Aorta (tissue), 5 donors: ENCODE results near the gene PDE4D. TPM values are rescaled to one million over a fixed set of nuclear protein-coding genes. Genes with fewer than 3 reads are reported as not detected.

Source experiments
- ATAC-seq: fragments of 200-7000 bp; cut with Tn5 transposase; one replicate; pipeline ENCODE4 v1.9.1; 2022; ENCODE audit warnings: moderate library complexity; ENCODE audit not compliant: low FRiP score
- DNase-seq, 2 donors: peaks; one replicate each; pipeline ENCODE4 v3.0.0-alpha.2; 2020
- H3K27ac ChIP-seq, 2 donors: one replicate each; pipeline ENCODE4 v1.5.1; 2013; ENCODE audit warnings: low read length in 2 of 2, mild to moderate bottlenecking in 2 of 2, moderate library complexity in 2 of 2, control low read depth in 1 of 2, inconsistent platforms in 1 of 2, low read depth in 1 of 2
- H3K27me3 ChIP-seq, 2 donors: one replicate each; pipeline ENCODE4 v1.6.1; 2013; ENCODE audit warnings: control low read depth in 1 of 2, low read length in 1 of 2, mild to moderate bottlenecking in 1 of 2, moderate library complexity in 1 of 2; ENCODE audit not compliant: insufficient read depth in 2 of 2, control insufficient read depth in 1 of 2
- H3K36me3 ChIP-seq, 2 donors: one replicate each; pipeline ENCODE4 v1.6.1; 2013; ENCODE audit warnings: control low read depth in 1 of 2, low read length in 1 of 2, mild to moderate bottlenecking in 1 of 2; ENCODE audit not compliant: insufficient read depth in 2 of 2, control insufficient read depth in 1 of 2
- H3K4me1 ChIP-seq, 2 donors: one replicate each; pipeline ENCODE4 v1.6.1; 2013; ENCODE audit warnings: low read length in 2 of 2, control low read depth in 1 of 2, mild to moderate bottlenecking in 1 of 2, moderate library complexity in 1 of 2; ENCODE audit not compliant: insufficient read depth in 2 of 2, control insufficient read depth in 1 of 2
- H3K4me3 ChIP-seq, 2 donors: one replicate each; pipeline ENCODE4 v1.5.1; 2013; ENCODE audit warnings: low read length in 2 of 2, control low read depth in 1 of 2, mild to moderate bottlenecking in 1 of 2
- H3K9me3 ChIP-seq: one replicate; pipeline ENCODE4 v1.6.1; 2013; ENCODE audit warnings: mild to moderate bottlenecking, low read length; ENCODE audit not compliant: control insufficient read depth
- whole genome bisulfite sequencing, 2 donors: extraction: QIAGEN DNeasy Blood & Tissue Kit; methylation state at CpG; one replicate each; pipeline ENCODE4 v1.1.7; 2013; 5-methylcytosine and 5-hydroxymethylcytosine counted together
- intact Hi-C, 2 donors: fragments of 100-400 bp; cut with DNase I; formaldehyde crosslinking; loops; one replicate each; pipeline versions ENCODE4 v1.14.2 to v1.15.0; 2022
- polyA plus RNA-seq, 2 donors: library from polyadenylated mRNA; stranded (reverse); fragments of 200-250 nt; gene quantifications; one replicate each; pipeline ENCODE4 v1.2.3, GENCODE V29; 2013
- total RNA-seq, 2 donors: library from RNA; stranded (reverse); fragmentation: NEBNext Ultra II Directional; extraction: Animal tissue kit (Norgen Biotek cat#: 25700); gene quantifications; one replicate each; pipeline ENCODE4 v1.2.1, GENCODE V29; 2021
- donor health status: healthy with polysubstance abuse.
- donor health status: Bipolar disorder and iron deficiency.
- donor health status: DM: no; HTN: no; CAD: no.
- donor health status: DM: no; HTN: no; CAD: no.
- donor health status: DM: yes; HTN: yes; CAD: no.

PDE4D gene
- total and polyA plus RNA-seq, 4 donors, result 2.4 to 112 (median 33.3) TPM

DNA sequence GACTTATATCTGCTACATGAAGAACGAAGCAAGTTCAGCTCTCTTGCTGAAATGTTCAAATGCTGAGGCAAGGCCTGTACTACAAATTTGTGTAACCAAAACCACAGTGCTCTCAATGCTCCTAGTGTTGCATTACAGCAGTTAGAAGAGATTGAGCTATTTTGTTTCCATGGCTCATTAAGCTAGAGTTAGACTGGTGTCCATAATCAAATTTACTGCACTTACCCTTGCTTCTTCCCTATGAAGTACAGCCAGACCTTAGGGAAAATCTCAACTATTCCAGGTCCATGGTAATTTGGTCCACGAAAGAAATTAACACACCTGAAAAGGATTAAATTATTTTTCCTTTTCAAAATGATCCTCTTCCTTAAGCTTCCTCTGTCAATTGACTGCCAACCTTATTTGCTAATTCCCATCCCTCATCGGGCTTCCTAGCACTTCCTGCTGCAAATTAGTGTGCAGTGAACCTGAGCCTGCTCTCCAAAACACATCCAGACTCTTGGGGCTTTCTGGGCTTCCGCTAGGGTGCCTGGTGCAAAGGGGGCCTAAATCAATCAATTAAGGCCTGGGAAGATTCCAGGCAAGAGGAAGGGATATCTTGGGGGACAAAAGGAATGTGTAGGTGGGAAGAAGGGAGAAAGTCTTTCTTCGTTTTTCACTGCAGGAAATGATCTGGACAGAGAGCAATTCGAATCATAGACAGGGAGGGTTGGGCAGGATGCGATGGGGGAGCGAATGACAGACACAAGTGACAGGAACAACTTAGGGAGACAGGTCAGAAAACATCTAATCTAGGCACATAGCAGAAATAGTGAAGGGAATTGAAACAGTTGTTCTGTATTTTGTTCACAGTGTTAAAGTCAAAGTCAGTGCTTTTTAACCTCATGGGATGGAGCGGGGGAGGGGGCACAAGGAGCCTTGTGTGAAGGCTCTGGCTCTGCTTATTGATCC, 768.2 kb downstream of the PDE4D start:
- WGBS, 2 donors, result 90% methylated on average over 9 of the region's 9 CpGs
- no peaks in the 10 kb centered on the region for H3K27me3 ChIP-seq
- intact Hi-C loops, result no loop called here
- ATAC-seq, result no peak
- H3K36me3 ChIP-seq, result no peaks in the 10 kb centered on the region
- no peaks in the 10 kb centered on the region for H3K4me1 ChIP-seq
- no peak for DNase-seq
- H3K27ac ChIP-seq, result no peak overlapping the region
- no peaks in the 10 kb centered on the region for H3K9me3 ChIP-seq
- H3K4me3 ChIP-seq, result no peak overlapping the region

DNA sequence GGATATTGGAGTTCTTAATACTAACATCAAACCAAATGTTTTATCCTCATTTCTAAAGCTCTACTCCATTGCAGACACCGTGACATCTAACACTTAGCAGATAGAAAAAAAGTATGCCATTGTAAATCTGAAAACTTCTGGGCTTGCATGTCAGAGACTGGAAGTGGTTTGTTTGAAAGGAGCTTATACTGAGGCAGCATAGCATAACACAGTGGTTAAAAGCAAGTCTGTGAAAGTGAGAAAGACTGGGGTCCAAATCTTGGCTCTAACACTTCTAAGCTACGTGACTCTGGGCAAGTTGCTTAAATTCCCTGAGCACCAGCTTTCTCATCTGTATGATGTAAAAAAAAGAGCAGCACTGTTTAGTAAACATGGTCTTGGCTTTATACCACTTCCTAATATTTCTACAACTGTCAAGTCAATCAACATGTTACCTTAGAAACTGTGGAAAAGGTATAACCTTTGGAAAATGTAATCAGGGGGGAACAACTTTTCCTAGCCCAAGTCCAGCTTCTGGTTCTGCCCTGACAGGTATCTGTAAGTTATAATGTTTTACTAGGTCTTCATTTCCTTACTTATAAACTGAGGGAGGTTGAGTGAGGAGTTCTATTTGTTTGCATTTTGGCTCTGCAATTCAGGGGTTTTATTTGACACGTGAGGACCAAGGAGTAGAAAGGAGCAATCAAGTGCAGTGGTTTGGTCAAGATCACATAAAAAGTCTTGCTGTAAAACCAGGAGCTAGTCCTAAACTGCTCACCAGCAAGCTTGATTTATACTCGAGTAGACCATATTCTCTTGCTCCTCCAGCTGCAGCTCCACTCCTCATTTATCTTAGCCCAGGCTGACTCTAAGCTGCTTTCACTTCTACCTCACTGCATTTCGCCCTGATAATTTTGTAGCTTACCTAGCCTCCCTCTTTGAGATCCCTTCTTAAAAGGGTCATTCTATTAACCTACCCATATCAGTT, 769.6 kb downstream of the PDE4D start:
- H3K36me3 ChIP-seq, result no peaks in the 10 kb centered on the region
- no peaks in the 10 kb centered on the region for H3K27me3 ChIP-seq
- DNase-seq, result no peak
- ATAC-seq, result no peak
- no peak overlapping the region for H3K4me3 ChIP-seq
- 66 to 73% methylated on average over 5 of the region's 5 CpGs for WGBS, 2 donors
- H3K27ac ChIP-seq, result no peak overlapping the region
- intact Hi-C loops, result no loop called here
- no peaks in the 10 kb centered on the region for H3K4me1 ChIP-seq
- no peaks in the 10 kb centered on the region for H3K9me3 ChIP-seq

DNA sequence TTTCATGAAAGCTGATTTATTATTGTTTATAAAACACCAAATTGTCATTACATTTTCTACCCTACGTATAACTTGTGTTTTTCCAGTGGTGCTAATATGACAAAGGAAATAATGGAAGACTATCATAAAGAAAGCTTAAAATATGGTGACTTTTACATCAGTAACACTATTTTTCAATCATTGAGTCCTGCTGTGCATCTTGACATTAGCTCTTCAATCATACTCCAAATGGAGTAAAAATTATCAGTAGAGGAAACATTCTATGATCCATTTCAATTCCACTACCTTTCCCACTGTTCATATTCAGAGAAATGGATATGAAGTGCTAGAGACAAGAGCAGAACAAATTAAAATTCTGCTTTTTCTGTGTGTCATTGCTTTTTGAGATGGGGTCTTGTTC, 774.0 kb downstream of the PDE4D start:
- no peak overlapping the region for H3K27ac ChIP-seq
- DNase-seq, result no peak
- no peaks in the 10 kb centered on the region for H3K27me3 ChIP-seq
- no peak for ATAC-seq
- H3K9me3 ChIP-seq, result no peaks in the 10 kb centered on the region
- no peak overlapping the region for H3K4me3 ChIP-seq
- 87 to 95% methylated on average over 1 of the region's 1 CpG for WGBS, 2 donors
- intact Hi-C loops, result no loop called here
- H3K36me3 ChIP-seq, result no peaks in the 10 kb centered on the region
- no peaks in the 10 kb centered on the region for H3K4me1 ChIP-seq

DNA sequence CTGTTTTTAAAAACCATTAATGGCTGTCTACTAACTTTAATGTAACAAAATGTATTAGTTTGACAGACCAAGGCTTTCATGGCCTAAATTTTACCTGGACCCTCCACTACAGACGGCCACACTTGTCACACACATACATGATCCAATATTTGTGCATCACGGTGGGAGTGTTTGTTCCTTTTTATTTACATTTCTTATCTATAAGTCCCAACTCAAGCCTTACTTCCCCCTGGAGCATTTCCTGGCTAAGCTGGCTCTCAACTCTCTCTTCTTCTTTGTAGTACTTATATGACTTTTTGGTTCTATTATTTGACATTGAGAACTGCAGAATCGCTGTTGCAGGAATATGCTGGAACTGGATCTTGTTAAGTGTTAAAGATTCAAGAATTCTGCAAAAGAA, 776.2 kb downstream of the PDE4D start:
- intact Hi-C loops, result no loop called here
- H3K4me3 ChIP-seq, result no peak overlapping the region
- H3K9me3 ChIP-seq, result no peaks in the 10 kb centered on the region
- no peaks in the 10 kb centered on the region for H3K36me3 ChIP-seq
- H3K27ac ChIP-seq, result no peak overlapping the region
- no peaks in the 10 kb centered on the region for H3K4me1 ChIP-seq
- DNase-seq (no peak), ATAC-seq (no peak)
- H3K27me3 ChIP-seq, result no peaks in the 10 kb centered on the region
- 70 to 73% methylated on average over 3 of the region's 3 CpGs for WGBS, 2 donors

DNA sequence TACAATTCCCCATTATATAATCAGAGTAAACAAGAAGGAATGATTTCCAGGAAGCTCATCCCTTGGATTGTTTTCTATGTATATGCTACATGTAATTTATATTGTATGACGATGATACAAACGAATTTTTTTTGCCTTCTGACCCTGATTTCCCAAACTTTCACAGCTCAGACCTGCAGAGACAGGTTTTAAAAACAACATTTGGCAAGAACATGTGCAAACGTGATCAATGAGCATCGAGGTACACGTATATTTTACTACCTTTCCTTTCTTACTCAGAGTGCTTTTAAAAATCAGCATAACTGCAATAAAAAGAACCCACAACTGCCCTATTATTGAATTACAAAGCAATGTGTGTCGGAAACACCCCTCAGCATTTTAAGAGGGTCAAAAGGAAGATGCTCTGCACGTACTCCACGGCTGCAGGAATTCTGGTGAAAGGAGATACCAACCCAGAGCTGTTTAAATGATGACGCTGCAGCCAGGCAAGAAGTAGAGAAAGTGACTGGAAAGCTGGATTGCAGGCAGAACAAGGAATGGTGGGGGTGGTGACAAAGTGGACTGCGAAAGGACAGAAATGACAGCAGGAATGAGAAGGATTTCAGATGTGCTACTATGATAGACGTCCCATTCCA, 777.2 kb downstream of the PDE4D start:
- H3K4me3 ChIP-seq, result no peak overlapping the region
- H3K9me3 ChIP-seq, result no peaks in the 10 kb centered on the region
- 55 to 63% methylated on average over 11 of the region's 11 CpGs for WGBS, 2 donors
- H3K27ac ChIP-seq, result no peak overlapping the region
- no peaks in the 10 kb centered on the region for H3K27me3 ChIP-seq
- intact Hi-C loops, result no loop called here
- DNase-seq (no peak), ATAC-seq (no peak)
- H3K4me1 ChIP-seq, result no peaks in the 10 kb centered on the region
- H3K36me3 ChIP-seq, result no peaks in the 10 kb centered on the region

DNA sequence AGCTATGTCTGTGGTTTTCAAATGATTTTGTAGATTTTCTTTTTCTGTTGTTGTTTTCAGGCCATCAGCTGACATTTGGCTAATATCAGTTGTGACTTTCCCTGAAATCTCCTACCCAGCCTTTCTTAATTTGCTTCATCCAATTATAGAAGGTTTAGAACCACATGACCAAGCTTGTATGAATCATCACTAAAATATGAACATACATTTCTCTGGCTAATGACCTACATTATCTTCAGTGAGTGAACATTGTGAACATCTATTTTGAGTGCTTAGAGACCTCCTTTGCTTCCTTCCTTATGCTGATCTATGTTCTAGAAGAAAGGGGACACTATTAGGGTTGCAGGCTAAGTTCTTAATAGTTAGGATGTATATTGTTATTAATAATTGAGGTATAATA, 778.2 kb downstream of the PDE4D start:
- Histone ChIP-seq H3K9me3 (no peaks in the 10 kb centered on the region), H3K27ac (no peak overlapping the region), H3K36me3 (no peaks in the 10 kb centered on the region), H3K27me3 (no peaks in the 10 kb centered on the region), H3K4me1 (no peaks in the 10 kb centered on the region), H3K4me3 (no peak overlapping the region)
- ATAC-seq (no peak), DNase-seq (no peak)
- intact Hi-C loops, result no loop called here

DNA sequence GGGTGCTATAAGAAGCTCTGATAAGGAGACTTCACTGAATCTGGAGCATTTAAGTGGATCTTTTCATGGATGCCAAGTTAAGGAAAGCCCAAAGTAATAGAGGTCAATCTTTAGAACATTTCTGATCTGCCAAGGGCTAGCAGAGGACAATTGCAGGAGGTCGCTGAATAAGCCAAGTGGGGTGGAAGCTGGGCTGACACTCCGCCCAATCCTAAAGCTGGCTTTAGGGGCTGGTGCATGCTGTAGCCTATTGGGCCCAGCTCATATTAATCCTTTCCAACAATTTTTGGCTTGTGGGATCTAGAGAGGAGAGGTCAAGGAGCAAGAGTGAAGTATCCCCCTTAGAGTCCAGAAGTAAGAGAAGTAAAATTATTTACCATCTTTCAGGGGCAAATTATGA, 784.1 kb downstream of the PDE4D start:
- no peak overlapping the region for H3K4me3 ChIP-seq
- no peaks in the 10 kb centered on the region for H3K36me3 ChIP-seq
- 96 to 99% methylated on average over 2 of the region's 2 CpGs for WGBS, 2 donors
- DNase-seq (no peak), ATAC-seq (no peak)
- H3K4me1 ChIP-seq, result peaks cover 0 to 5% of the 10 kb centered on the region in 2 donors
- H3K27ac ChIP-seq, result no peak overlapping the region
- no peaks in the 10 kb centered on the region for H3K27me3 ChIP-seq
- H3K9me3 ChIP-seq, result no peaks in the 10 kb centered on the region
- intact Hi-C loops, result no loop called here

DNA sequence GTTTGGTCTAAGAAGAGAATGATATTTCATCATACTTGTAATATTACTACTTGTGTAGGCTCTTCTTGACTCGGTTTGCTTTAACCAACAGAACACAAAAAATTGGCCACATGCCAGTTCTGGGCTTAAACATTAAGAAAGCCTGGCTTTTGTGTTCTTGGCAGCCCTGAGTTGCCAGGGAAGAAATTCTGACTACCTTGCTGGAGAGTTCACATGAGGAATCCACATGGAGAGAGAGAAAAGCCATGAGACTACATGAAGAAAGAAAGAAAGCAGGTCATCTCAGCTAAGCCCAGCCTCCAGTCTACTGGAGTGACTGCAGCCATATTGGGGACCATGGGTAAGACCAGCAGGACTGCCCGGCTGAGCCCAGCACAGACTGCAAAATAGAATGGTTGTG, 785.8 kb downstream of the PDE4D start:
- H3K27ac ChIP-seq, result no peak overlapping the region
- ATAC-seq (no peak), DNase-seq (no peak)
- H3K4me3 ChIP-seq, result no peak overlapping the region
- intact Hi-C loops, result no loop called here
- no peaks in the 10 kb centered on the region for H3K36me3 ChIP-seq
- 66 to 68% methylated on average over 2 of the region's 2 CpGs for WGBS, 2 donors
- H3K9me3 ChIP-seq, result no peaks in the 10 kb centered on the region
- peaks cover 0 to 5% of the 10 kb centered on the region in 2 donors for H3K4me1 ChIP-seq
- no peaks in the 10 kb centered on the region for H3K27me3 ChIP-seq
